Measurements from ENCODE around the gene GCC1. TPM values are rescaled to one million over a fixed set of nuclear protein-coding genes. Genes with fewer than 3 reads are reported as not detected.

Gene GCC1
- total RNA-seq, 1 donor from 2014 or later = 10.8 TPM

DNA sequence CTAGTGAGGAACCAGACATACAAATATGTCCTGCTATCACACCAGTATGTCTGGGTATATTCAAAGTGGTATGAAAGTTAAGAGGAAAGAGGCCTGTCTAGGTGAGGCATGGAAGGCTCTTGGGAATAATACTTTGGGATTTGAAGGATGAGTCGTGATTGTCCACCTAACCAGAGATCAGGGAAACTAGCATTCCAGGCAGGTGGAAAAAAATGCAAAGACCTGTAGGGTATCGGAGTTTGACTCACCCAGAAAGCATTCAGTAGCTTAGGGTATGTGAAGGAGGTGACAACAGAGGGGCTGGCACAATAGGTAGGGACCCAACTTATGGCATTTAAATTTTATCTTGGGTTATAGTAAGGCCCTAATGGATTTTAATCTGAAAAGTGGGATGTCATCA is 950 bp upstream of the GCC1 start:
- H3K4me1 ChIP-seq = peaks cover 63% of the 10 kb centered on the region
- no peak for DNase-seq (ENCODE audit: extremely low spot score in 2 of 2)
- H3K27ac ChIP-seq = no peak overlapping the region
- H3K36me3 ChIP-seq = peaks cover 0 to 34% of the 10 kb centered on the region in 2 donors
- no peak overlapping the region for H3K4me3 ChIP-seq
- H3K9me3 ChIP-seq = no peaks in the 10 kb centered on the region
- intact Hi-C loops (cut with DNase I) = loop anchor here (5.0 kb wide), 1 partner anchor 66 kb away; the partner anchor contains the start of gene SND1
- H3K27me3 ChIP-seq = no peaks in the 10 kb centered on the region
- TF ChIP-seq, protein P1, sequence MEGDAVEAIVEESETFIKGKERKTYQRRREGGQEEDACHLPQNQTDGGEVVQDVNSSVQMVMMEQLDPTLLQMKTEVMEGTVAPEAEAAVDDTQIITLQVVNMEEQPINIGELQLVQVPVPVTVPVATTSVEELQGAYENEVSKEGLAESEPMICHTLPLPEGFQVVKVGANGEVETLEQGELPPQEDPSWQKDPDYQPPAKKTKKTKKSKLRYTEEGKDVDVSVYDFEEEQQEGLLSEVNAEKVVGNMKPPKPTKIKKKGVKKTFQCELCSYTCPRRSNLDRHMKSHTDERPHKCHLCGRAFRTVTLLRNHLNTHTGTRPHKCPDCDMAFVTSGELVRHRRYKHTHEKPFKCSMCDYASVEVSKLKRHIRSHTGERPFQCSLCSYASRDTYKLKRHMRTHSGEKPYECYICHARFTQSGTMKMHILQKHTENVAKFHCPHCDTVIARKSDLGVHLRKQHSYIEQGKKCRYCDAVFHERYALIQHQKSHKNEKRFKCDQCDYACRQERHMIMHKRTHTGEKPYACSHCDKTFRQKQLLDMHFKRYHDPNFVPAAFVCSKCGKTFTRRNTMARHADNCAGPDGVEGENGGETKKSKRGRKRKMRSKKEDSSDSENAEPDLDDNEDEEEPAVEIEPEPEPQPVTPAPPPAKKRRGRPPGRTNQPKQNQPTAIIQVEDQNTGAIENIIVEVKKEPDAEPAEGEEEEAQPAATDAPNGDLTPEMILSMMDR (IDR thresholded peaks at IDR 0.05) = no peak
- TF ChIP-seq POLR2A (IDR thresholded peaks at IDR 0.05) (no peak), POLR2AphosphoS5 (IDR thresholded peaks at IDR 0.05; ENCODE audit: insufficient read depth in 1 of 2, low read depth in 1 of 2) (no peak)

DNA sequence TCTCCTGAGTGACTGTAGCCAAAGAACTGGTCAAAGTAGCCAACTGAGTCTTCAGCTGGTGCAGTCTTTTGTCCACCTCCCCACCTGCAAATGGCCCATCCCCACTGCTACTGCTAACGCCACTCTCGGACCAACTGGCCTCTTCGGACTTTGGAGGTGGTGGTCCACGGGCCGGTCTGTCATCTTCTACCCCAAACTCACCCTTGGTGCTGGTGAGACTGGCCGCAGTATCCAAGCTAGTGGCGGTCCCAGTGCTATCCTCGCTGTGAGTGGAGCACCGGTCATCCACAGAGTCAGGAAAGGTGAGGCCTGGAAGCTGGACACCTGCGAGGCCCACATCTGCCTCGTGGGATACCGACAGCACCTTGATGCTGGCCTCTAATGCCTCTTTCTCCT is 750 bp downstream of the GCC1 start:
- H3K4me1 ChIP-seq = peaks cover 68% of the 10 kb centered on the region
- intact Hi-C loops (cut with DNase I) = loop anchor here (5.0 kb wide), 1 partner anchor 68 kb away; the partner anchor contains the start of gene SND1

DNA sequence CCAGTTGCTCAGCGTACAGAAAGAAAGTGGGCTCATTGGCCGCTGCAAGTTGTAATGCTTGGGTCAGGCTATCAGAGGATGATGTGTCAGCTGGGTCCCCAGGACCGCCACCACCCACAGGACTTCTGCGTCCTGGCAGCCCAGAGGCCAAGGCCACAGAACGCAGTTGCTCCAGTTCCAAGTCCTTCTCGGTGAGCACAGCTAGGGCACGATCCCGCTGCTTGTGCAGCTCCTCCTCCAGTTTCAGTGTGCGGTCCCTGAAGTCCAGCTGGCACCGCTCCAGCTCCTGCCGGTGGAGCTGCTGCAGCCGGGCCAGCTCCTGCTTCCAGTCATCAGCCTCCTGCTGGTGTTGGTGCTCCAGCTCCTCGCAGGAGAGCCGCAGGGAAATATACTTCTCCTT is 3.0 kb downstream of the GCC1 start:
- intact Hi-C loops (cut with DNase I) = no loop called here
- H3K4me3 ChIP-seq = no peak overlapping the region
- H3K4me1 ChIP-seq = peaks cover 61% of the 10 kb centered on the region
- no peak for DNase-seq (ENCODE audit: extremely low spot score in 2 of 2)
- H3K27ac ChIP-seq = no peak overlapping the region
- no peaks in the 10 kb centered on the region for H3K9me3 ChIP-seq
- TF ChIP-seq POLR2AphosphoS5 (IDR thresholded peaks at IDR 0.05; ENCODE audit: insufficient read depth in 1 of 2, low read depth in 1 of 2) = no peak
- no peak for TF ChIP-seq POLR2A (IDR thresholded peaks at IDR 0.05)
- TF ChIP-seq, protein P1 (IDR thresholded peaks at IDR 0.05) = no peak
- no peaks in the 10 kb centered on the region for H3K27me3 ChIP-seq
- peaks cover 0 to 23% of the 10 kb centered on the region in 2 donors for H3K36me3 ChIP-seq

More for the DNA sequence above, 750 bp downstream of the GCC1 start:
- H3K27me3 ChIP-seq = no peaks in the 10 kb centered on the region
- TF ChIP-seq, protein P1 (IDR thresholded peaks at IDR 0.05) = no peak
- TF ChIP-seq POLR2A (IDR thresholded peaks at IDR 0.05) = no peak
- no peak for TF ChIP-seq POLR2AphosphoS5 (IDR thresholded peaks at IDR 0.05; ENCODE audit: insufficient read depth in 1 of 2, low read depth in 1 of 2)
- no peak for DNase-seq (ENCODE audit: extremely low spot score in 2 of 2)
- H3K36me3 ChIP-seq = peaks cover 0 to 23% of the 10 kb centered on the region in 2 donors
- H3K27ac ChIP-seq = peak overlapping the region; percentile 80
- H3K4me3 ChIP-seq = peak overlapping the region; percentile 55 to 68
- H3K9me3 ChIP-seq = no peaks in the 10 kb centered on the region

DNA sequence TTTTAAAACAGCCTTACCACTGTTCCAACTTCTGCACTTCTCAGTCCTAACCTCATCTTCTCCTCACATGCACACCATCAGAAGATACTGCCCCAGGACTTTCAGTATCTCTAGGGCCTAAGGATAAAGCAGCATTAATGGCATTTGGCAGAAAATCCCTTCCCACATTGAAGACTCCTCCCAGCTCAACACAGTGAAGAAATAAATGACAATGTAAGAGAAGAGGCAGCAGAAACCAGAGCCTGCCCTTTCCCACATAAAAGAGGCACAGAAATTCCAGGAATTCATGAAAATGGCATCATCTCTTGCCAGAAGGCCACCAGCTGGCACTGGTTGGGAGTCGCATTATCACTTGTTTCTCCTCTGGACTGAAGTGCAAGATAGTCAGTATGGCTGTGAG is 3.7 kb downstream of the GCC1 start:
- no peaks in the 10 kb centered on the region for H3K9me3 ChIP-seq
- peaks cover 0 to 23% of the 10 kb centered on the region in 2 donors for H3K36me3 ChIP-seq
- TF ChIP-seq POLR2AphosphoS5 (IDR thresholded peaks at IDR 0.05; ENCODE audit: insufficient read depth in 1 of 2, low read depth in 1 of 2) (no peak), POLR2A (IDR thresholded peaks at IDR 0.05) (no peak)
- TF ChIP-seq, protein P1 (IDR thresholded peaks at IDR 0.05) = no peak
- H3K27ac ChIP-seq = no peak overlapping the region
- intact Hi-C loops (cut with DNase I) = no loop called here
- no peaks in the 10 kb centered on the region for H3K27me3 ChIP-seq
- no peak overlapping the region for H3K4me3 ChIP-seq
- H3K4me1 ChIP-seq = peaks cover 57% of the 10 kb centered on the region
- no peak for DNase-seq (ENCODE audit: extremely low spot score in 2 of 2)

DNA sequence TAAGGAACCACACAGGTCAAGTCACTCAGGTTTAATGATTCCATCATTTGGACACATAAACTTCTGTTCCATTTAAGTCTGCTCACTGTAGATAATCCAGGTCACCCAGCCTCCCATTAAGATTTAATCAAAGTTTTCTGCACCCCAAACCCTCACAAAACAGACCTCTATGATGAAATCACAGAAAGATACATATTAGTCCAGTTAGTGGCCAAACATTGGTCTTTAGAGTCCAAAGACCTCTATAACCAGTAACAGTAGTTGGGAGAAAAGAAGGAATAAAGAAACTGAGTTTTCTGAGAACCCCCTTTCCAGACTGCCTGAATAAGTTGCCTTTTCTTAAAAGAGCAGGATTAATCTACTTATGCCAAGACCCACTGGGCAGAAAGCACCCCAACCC is 4.8 kb downstream of the GCC1 start:
- H3K9me3 ChIP-seq = no peaks in the 10 kb centered on the region
- H3K27me3 ChIP-seq = no peaks in the 10 kb centered on the region
- TF ChIP-seq POLR2A (IDR thresholded peaks at IDR 0.05) (no peak), POLR2AphosphoS5 (IDR thresholded peaks at IDR 0.05; ENCODE audit: insufficient read depth in 1 of 2, low read depth in 1 of 2) (no peak)
- TF ChIP-seq, protein P1 (IDR thresholded peaks at IDR 0.05) = no peak
- peaks cover 53% of the 10 kb centered on the region for H3K4me1 ChIP-seq
- H3K36me3 ChIP-seq = peaks cover 0 to 23% of the 10 kb centered on the region in 2 donors
- DNase-seq (ENCODE audit: extremely low spot score in 2 of 2) = no peak
- no peak overlapping the region for H3K4me3 ChIP-seq
- intact Hi-C loops (cut with DNase I) = no loop called here
- H3K27ac ChIP-seq = no peak overlapping the region

Data from vagina (tissue), 2 donors.